ENCODE measurements around the gene NHEJ1.

The NHEJ1 gene

DNA sequence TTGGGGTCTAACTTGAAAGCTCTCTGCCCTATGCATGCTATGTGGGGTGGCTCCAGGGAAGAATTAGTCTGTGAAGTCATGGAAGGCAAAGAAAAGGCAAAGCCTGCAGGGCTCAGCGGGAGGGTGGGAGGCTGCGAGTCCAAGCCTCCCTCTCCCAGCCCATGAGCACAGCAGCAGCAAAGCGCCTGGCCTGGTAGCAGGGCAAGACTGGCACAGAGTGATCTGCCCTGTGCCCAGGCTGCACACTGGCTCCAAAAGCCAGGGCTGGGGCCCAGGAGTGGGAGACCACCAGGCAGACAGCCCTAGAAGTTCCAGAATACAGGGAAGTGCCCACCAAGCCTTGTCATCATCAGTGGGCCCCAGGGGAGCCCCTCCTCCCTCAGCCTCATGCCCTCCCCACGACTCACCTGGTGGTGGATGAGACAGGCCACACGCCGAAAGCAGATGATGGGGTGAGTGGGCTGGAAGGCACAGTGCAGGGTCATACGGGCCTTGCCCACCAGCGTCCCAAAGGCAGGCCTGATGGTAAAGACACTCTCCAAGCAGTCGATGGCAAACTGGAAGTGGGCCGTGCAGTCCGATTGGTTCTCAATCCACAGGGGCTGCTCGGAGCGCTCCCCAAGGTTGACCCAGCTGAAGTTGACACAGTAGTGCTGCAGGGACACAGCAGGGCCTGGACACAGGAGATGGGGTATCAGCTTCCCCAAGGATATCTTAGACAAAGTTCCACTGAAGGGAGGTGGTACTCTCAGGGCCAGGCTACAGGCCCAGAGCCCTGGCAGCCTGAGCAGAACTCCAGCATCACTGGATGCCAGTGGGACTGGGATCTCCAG is 131.4 kb downstream of the NHEJ1 start:
- Mint-ChIP-seq H3K9me3 (no peaks in the 10 kb centered on the region), H3K36me3 (ENCODE audit: low read depth) (no peaks in the 10 kb centered on the region), H3K27ac (no peak overlapping the region), H3K4me3 (no peak overlapping the region), H3K4me1 (no peaks in the 10 kb centered on the region), H3K27me3 (ENCODE audit: low read depth, poor library complexity) (peaks cover 67% of the 10 kb centered on the region)
- no peak for DNase-seq
- TF ChIP-seq, protein P1, sequence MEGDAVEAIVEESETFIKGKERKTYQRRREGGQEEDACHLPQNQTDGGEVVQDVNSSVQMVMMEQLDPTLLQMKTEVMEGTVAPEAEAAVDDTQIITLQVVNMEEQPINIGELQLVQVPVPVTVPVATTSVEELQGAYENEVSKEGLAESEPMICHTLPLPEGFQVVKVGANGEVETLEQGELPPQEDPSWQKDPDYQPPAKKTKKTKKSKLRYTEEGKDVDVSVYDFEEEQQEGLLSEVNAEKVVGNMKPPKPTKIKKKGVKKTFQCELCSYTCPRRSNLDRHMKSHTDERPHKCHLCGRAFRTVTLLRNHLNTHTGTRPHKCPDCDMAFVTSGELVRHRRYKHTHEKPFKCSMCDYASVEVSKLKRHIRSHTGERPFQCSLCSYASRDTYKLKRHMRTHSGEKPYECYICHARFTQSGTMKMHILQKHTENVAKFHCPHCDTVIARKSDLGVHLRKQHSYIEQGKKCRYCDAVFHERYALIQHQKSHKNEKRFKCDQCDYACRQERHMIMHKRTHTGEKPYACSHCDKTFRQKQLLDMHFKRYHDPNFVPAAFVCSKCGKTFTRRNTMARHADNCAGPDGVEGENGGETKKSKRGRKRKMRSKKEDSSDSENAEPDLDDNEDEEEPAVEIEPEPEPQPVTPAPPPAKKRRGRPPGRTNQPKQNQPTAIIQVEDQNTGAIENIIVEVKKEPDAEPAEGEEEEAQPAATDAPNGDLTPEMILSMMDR (IDR thresholded peaks at IDR 0.05), result no peak

DNA sequence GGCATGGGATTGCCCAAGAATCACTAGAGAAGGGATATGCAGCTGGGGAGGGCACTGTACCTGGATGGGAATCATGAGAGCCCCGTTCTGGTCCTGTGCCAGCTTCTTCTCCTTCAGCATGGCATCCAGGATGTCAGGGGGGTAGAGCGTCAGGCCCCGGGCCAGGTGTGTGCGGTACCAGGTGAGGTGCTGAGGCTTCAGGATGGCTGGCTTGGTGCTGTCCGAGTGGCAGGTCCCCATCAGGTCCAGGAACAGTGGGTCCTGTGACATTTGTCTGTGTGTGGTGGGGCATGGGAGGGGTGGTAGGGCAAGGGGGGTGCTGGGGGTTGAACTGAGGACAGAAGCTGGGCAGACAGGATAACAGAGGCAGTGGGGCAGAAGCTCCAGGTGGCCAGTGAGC is 132.5 kb downstream of the NHEJ1 start:
- Mint-ChIP-seq H3K36me3 (ENCODE audit: low read depth) (no peaks in the 10 kb centered on the region), H3K4me3 (no peak overlapping the region), H3K4me1 (no peaks in the 10 kb centered on the region), H3K9me3 (no peaks in the 10 kb centered on the region), H3K27me3 (ENCODE audit: low read depth, poor library complexity) (peaks cover 56% of the 10 kb centered on the region), H3K27ac (no peak overlapping the region)
- TF ChIP-seq, protein P1 (IDR thresholded peaks at IDR 0.05), result no peak
- DNase-seq, result no peak

DNA sequence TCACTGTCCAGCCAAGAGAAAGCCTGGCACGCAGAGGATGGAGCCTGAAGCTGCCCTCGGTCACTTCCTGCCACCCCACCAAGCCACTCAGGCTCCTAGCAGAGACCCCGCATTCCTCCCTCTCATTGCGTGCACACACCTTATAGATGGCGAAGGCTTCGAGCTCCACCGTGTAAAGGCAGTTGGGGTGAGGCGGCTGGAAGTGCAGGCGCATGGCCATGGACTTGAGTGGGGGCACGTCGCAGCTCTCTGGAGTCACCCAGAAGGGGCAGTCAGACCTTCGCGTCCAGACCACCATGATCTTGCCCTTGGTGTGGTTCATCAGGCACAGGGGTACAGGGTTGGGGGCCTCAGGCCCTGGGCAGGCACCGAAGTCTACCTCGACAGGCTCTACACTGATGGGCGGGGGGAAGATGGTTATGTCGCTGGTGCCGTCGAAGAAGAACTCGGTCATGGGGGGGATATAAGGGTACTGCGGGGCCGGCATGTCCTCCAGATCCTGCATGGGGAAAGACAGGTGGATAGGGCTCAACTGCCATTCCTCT is 133.0 kb downstream of the NHEJ1 start:
- no peak overlapping the region for H3K27ac Mint-ChIP-seq
- H3K4me3 Mint-ChIP-seq, result no peak overlapping the region
- DNase-seq, result no peak
- TF ChIP-seq, protein P1 (IDR thresholded peaks at IDR 0.05), result no peak
- no peaks in the 10 kb centered on the region for H3K4me1 Mint-ChIP-seq
- no peaks in the 10 kb centered on the region for H3K36me3 Mint-ChIP-seq (ENCODE audit: low read depth)
- no peaks in the 10 kb centered on the region for H3K9me3 Mint-ChIP-seq
- peaks cover 51% of the 10 kb centered on the region for H3K27me3 Mint-ChIP-seq (ENCODE audit: low read depth, poor library complexity)

DNA sequence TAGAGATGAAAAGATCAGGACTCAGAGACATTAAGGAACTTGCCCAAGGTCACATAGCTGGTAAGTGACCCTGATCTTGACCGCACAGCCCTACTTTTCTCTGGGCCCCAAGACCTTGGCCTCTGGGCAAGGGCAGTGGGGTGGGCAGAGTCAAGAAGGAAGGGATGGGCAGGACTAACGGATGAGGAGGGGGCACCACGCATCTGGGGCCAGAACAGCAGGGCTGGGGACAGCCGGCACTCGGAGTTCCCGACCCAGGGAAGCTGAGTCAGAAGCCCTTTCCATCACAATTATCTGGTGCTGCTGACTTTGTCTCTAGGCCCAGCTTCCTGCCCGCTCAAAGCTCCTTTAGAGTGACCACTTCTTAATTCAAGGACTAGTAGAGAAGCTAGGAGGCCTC is 133.7 kb downstream of the NHEJ1 start:
- peaks cover 44% of the 10 kb centered on the region for H3K27me3 Mint-ChIP-seq (ENCODE audit: low read depth, poor library complexity)
- no peaks in the 10 kb centered on the region for H3K9me3 Mint-ChIP-seq
- DNase-seq, result no peak
- H3K4me1 Mint-ChIP-seq, result no peaks in the 10 kb centered on the region
- H3K36me3 Mint-ChIP-seq (ENCODE audit: low read depth), result no peaks in the 10 kb centered on the region
- TF ChIP-seq, protein P1 (IDR thresholded peaks at IDR 0.05), result no peak
- H3K27ac Mint-ChIP-seq, result no peak overlapping the region
- no peak overlapping the region for H3K4me3 Mint-ChIP-seq

DNA sequence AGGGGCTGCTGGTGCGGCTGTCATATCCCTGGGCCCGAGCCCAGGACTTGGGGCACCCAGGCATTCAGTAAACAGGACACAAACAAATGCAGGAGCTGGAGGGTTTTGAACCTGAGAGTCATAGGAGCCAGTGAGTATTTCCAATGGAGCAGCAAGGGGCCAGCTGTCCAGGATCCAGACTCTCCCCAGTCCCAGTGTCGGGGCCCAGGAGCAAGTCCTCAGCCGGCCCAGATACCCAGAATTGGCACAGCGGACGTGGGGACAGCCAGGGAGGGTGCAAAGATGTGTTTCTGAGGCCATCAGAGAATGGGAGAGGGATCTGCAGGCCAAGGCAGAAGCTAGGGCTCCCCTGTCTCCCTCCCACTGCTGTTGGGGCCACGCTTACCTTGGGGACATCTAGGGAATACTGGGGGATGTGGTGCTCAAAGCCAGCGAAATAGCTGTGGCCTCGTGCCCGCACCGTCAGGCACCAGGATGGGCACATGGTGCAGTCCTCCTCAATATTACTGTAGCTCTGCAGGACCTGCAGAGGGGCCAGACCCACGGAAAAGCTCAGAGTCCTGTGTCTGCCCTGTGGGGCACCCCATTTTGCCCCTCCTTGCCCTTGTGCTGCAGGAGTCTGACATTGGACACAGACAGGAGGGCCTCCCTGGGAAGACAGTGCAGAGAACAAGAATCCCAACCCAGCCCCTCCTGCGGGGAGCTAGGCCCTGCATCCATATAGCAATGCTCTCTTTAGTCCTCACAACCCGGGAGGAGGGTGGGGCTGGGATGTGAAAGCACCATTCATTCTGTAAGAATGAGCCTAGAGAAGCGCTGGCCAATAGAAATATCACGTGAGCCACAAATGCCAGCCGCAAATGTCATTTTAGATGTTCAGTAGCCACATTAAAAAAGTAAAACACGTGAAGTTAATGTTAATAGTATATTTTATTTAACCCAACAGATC is 134.7 kb downstream of the NHEJ1 start:
- H3K27me3 Mint-ChIP-seq (ENCODE audit: low read depth, poor library complexity), result peaks cover 45% of the 10 kb centered on the region
- TF ChIP-seq, protein P1 (IDR thresholded peaks at IDR 0.05), result no peak
- H3K27ac Mint-ChIP-seq, result no peak overlapping the region
- H3K36me3 Mint-ChIP-seq (ENCODE audit: low read depth), result no peaks in the 10 kb centered on the region
- H3K4me1 Mint-ChIP-seq, result no peaks in the 10 kb centered on the region
- no peak for DNase-seq
- H3K4me3 Mint-ChIP-seq, result no peak overlapping the region
- no peaks in the 10 kb centered on the region for H3K9me3 Mint-ChIP-seq
